ENCODE measurements around the gene PDZRN4.
"Not testable (repeated sequence)": the region's sequence is repeated elsewhere in the genome, so short reads cannot be mapped to it uniquely, and the experiment has no call there.

The PDZRN4 gene

DNA sequence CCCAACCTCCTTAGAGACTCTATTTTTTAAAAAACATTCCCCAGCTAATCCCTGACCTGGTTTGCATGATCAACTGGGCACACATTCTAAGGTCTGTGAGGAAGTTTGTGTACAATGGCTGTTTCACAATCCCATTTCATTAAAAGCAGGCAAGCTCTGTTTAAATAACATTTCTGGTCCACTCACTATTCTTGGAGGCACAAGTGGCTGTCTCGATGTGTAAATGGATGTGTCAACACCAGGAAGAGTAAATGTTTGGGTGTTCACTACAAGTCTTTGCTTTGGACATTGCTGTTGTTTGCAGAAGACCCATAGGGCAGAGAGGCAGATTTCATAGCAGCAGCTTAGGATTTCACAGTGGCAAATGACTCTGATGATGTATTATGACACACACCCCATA is 98.3 kb downstream of the PDZRN4 start:
- ATAC-seq = no peak

DNA sequence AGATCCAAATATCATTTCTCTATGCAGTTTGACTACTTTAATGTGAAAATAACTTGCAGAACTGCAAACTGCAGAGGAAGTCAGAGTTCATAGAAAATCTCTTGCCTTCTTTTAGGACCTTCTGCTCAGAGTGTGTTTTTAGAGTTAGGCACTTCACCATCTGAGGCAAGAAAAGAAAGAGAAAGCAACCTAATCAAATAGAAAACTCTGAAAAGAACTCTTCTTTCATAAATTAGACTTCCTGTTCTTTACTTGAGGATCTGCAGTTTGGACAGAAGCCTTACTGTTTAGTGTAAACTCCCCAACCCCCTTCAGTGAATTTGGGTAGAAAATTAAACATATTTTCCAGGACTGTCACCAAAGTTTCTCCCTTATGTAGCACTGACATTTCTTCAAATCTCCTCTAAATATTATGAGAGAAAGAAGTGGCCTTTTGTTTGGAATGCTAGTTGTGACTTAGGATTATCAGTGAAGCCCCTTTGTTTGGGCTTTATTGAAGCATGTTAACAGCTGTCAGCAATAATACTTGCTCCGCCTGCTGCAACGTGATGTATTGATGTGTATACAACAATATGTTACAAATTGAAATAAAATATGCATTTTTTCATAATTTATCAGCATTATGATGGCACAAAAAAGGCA is 99.5 kb downstream of the PDZRN4 start:
- no peak for ATAC-seq

DNA sequence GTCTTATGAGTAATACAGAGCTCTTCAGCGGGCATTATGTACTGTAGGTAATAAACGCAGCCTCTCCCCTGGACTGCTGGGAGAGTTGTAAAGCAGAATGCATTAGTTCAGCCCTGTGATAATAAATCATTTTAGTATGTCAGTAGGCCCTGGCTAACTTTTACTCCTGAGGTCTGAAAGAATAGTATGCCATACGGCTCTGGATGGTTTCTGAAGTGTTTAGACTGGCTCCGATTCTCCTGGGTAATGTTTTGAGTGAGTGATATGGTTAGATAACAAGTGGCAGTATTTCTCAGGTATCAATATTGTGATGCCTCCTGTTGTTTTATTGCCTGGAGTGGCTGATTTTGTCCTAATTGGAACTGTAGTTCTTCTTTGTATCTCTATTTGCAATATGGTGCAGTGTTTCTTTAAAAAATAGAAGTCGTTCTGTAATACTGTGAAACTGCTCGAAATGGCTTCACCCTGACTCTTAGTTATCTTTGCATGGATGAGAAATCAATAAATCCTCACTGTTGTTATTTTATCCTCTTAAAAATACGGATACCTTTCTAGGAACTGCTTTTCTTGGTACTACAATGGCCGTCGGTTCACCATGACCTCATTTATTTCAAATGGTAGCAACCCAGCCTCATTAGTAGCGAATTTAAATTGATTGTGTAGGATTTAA is 100.2 kb downstream of the PDZRN4 start:
- no peak for ATAC-seq

DNA sequence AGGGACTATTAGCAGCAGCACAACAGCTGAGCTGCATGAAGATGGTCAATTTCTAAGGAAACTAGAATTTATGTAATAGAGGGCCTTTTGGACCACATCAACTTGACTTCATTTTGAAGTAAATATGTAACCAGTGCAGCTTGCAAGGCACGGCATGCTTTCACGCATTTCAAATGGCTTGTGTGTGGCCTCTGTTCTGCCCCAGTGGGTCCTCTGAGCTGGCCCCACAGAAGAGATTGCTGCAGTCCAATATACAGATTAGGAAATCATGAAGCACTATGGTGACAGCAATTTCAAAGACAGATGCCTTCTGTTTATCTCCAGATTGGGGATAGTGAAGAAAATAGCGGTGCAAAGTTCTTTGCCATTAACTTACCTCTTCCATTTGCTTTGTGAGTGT is 101.4 kb downstream of the PDZRN4 start:
- ATAC-seq = no peak

DNA sequence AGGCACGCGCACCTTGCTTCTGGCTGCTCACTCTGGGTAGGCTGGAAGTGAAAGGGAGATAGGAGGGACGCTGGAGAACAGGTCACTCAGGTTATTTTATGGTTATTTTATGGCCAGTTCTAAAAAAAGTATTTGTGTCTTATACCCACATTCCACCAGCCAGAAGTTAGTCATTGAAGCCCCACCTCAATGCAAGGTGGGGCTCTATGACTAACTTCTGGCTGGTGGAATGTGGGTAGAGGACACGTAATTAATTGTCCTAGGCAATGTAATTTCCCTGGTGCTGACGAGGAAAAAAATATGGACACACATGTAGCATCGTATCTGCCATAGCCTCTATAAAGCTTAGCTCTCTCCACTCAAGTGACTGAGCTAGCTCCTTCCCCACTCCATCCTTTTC is 104.9 kb downstream of the PDZRN4 start:
- ATAC-seq = no peak

DNA sequence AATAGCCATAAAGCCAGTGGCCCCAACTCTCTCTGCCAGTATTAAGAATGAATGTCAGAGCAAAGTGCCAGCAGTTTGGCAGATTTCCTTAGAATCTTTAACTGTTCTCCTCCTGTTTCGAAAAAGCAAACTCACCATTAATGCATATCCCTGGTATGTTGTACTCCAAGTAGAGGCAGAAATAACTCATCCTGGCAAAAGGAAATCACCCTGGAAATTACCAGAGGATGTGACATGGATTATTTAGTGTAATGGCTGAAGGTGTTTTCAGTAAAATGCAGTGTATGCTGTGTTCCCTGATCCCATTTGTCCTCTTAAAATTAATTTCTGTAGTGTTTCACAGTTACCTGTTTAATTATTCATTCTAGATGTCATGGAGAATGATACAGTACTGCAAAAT is 105.3 kb downstream of the PDZRN4 start:
- ATAC-seq = no peak

DNA sequence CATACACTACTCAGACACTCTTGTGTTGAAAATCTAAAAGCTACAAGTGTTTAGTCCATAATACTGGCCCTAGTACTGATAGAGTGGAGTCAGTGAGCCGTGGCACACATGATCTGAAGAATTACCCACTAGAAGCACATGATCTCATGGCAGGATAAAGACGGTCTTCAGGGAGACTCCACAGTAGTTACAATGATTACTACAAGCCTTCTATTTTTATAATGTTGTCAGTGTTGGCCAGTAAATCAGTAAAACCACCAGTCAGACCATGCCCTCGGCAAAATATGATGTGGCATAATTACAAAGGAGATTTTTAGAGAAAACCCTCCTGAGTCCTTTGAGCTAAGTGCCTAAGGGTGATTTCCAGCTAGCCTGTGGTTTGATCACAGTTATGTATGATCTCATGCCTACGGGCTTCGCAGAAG is 114.9 kb downstream of the PDZRN4 start:
- no peak for ATAC-seq

DNA sequence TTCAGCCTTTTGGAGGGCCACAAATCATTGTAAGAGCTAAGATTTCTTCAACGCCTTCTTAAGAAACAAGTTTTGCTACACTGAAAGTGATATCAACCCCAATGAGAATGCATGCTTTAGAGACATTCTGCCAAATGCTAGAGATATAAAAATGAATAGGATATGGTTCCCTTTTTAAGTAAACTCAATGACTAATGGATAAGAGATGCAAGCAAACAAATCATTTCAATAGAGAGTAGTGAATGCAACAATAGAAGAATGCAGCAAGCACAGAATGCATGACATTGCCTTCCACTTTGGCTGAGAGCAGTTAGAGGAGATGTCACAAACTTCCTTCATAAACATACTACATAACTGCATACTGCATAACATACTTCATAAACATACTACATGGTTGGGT is 116.4 kb downstream of the PDZRN4 start:
- ATAC-seq = no peak

DNA sequence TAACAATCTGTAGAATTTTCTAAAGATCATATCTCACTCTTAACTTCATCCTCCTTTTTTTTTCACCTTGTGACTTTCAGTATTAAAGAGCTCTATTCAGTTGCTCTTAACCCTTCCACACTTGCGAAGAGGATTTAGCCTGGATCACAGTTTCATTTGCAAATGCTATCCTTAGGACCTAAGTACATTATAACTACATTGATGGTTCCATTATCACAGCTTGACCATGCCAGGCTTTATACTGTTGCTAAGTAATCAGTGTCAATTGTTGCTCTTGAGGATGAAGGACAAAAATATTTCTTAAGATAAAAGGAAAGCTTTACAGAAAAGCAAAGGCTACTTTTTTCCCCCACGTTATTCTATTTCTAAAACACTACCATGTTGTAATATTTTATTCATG is 122.2 kb downstream of the PDZRN4 start:
- no peak for ATAC-seq

DNA sequence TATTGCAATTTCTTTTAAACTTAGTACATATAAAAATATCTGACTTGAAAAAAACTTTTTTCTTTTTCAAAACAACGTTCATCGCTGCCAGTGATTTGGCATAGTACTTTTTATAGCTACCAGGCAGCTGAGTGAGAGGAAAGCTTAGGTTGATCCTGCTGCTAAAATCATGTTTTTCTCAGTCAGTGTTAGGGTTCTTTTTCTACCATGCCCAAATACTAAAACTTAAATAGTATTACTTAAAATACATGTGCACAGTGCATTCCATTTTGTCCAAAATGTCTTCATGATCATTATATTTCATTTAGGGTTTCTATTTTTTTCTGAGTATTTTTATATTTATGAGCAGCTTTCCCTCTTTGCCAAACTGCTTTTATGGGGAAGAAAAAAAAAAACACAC is 123.8 kb downstream of the PDZRN4 start:
- ATAC-seq = no peak

DNA sequence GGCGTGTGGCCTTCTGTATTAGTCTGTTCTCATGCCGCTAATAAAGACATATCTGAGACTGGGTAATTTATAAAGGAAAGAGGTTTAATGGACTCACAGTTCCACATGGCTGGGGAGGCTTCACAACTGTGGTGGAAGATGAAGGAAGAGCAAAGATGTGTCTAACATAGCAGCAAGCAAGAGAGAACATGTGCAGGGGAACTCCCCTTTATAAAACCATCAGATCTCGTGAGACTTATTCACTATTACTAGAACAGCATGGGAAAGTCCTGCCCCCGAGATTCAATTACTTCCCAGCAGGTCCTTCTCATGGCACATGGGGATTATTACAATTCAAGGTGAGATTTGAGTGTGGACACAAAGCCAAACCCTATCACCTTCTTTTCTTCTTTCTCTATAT is 124.3 kb downstream of the PDZRN4 start:
- ATAC-seq = not testable (repeated sequence)

DNA sequence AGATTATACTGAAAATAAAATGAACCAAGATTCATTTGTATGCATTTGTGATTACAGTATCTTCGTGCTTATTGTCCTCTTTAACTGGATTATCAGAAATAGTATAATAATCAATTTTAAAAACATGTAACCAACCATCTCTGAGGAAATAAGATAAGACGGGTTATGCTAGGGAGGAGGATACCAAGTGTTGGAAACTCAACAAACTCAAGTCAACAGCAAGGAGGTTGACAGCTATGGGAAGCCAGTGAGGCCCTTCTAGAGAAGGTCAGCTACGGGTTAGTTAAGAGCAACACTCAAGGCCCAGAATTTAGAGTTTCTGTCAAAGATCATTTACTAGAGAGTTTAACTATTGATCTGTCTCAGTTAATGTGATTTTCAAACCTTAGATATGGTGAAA is 137.2 kb downstream of the PDZRN4 start:
- ATAC-seq = no peak

DNA sequence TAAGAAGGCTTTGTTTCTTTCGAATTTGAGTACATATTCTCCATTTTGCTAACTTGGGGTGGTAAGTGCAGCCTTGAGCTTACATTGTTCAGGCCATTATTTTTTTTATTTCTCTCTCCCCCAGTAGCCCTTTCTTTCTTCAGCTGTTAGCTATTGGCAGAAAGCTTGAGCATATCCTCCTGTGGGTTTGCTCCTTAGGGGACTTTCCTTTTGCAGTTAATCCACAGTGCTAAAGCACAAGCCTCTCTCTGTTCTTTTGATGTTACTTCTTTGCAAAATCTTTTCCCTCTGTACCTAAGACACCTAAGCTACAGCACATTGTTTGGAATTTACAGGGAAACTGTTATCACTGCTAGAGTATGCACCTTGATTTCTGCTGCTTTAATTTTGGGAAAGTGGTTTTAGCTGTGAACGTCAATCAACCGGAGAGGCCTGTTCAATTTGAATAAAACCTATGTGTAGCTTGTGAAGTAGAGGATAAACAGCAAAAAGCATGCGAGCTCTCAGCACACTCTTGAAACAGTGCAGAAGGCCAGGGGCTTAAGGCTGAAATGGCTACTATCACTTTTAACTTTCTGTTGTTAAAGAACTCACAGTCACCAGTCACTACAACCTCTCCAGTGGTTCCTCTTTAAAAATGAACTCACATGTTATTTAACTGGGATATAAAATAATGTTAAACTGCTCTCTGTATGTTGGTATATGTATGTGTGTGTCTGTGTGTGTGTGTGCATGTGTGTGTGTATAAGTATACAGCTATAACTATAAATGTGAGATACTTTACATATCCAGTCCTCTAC is 139.2 kb downstream of the PDZRN4 start:
- no peak for ATAC-seq

DNA sequence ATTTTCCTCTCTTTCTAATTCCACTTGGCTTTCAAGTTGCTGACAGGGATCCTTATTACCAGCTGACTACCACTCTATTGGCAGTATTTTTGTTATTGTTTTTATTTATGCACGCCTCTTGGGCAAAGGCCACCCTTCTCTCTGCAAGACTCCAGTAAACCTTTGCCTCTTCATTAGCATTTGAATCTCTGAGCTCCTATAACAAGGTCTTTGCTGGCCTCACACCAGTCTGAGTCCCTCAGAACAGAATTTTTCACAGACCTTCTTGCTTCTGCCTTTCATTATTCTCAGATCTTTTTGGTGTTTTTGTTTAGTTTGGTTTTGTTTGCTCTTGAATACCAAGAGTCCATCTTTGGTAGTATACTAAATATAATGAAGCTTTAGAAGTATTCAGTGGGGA is 145.9 kb downstream of the PDZRN4 start:
- no peak for ATAC-seq

DNA sequence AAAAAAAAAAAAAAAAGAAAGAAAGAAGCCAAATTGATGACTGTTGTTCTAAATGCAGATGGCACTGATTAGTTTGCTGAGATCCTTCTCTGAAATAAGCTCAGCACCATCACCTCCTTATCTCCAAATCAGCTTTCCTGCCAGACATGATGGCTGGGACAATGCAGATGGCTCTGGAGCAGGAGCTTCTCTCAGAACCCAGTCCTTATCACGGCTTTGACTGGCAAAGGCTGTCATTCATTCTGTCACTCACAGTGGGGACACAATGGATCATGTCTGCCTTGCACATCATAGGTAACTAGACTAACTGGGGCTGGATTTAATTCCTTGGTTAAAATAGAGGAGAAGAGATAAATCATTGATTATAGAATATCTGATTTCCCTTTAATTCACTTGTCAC is 146.3 kb downstream of the PDZRN4 start:
- no peak for ATAC-seq

DNA sequence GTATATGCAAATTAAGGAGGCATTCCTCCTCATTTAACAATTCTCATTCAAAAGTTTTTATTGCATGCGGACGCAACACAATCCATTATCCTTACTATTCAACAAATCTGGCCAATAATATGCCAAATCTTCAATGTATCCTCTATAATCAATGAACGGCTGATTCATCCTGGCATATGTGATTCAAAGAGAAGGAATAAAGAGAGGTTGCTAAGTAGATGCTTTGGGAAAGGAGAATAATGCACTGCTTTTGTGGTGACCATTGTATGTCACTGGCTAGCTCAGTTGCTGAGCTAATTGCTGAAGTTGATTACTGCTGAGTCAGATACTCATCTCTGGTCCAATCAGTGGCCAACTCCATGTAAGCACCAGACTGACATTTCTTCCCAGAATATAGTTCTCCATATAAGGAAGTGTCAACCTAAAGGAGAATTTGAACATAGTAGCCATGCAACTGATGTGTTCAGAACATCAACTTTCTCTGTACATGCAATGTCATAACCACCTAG is 148.0 kb downstream of the PDZRN4 start:
- no peak for ATAC-seq

DNA sequence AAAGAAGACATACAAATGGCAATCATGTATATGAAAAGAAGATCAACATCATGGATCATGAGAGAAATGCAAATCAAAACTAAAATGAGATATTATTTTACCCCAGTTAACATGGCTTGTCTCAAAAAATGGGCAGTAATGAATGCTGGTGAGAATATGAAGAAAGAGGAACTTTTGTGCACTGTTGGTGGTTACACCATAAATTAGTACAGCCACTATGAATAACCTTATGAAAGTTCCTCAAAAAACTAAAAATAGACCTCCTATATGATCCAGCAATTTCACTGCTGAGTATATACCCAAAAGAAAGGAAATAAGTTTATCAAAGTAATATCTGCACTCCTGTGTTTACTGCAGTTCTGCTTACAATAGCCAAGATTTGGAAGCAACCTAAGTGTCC is 151.7 kb downstream of the PDZRN4 start:
- no peak for ATAC-seq

DNA sequence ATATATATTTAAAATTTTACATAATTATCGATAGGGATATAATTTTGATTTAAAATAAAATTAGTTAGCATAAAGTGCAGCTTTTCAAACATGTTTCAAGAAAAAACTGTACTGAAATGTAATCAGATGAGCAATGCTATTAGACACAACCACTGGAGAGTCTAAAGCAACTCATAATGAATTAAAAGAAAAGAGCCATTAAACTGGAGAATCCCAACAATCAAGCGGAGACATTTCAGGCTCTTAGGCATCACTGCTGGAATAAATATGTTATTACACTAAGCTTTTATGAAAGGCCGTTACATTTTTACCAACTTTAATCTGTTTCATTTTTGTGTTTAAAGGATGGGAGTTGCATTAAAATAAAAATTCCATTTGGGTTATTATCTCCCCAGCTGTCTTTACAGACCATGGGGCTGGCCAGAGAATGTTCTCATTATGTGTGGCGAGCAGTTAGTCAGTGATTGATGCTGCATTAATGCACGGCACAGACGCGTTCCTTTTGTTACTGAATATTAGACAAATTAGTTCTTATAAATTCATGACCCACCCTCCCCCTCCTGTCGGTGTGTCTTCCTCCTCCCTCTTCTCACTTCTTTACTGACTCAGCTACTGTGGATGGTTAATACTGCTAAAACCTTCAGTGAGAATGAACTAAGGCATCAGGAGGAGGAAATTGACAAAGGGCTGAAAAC is 156.8 kb downstream of the PDZRN4 start:
- no peak for ATAC-seq

DNA sequence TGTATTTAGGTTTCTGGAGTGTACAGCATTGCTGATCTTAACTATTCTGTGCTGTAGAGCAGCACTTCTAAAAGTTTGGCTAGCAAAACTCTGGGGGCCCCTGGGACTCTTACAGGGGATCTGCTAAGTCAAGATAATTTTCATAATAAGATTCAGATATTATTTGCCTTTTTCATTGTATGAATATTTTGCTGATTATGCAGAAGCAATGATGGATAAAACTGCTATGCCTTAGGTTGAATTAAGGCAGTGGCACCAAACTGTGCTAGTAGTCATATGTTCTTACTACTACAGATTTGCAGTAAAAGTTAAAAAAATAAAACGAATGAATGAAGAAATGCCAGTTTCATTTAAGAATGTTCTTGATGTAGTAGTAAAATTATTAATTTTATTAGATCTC is 160.1 kb downstream of the PDZRN4 start:
- no peak for ATAC-seq

DNA sequence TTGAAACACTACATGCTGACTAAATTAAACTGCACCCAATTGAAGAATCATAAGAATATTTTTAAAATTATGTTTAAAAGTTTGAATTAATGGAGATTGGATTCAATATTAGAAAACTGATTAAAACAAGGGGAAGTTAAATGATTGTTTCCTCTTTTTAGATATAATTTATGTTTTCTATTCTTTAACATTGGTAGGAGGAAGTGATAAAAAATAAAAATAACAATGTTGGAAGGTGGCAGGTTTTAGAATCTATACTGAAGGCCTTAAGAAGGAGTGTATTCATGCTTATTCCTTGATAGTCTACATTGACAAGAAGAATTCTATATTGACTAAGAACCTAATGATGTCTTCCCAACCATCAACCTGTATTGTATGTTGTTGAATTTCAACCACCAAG is 168.1 kb downstream of the PDZRN4 start:
- no peak for ATAC-seq

DNA sequence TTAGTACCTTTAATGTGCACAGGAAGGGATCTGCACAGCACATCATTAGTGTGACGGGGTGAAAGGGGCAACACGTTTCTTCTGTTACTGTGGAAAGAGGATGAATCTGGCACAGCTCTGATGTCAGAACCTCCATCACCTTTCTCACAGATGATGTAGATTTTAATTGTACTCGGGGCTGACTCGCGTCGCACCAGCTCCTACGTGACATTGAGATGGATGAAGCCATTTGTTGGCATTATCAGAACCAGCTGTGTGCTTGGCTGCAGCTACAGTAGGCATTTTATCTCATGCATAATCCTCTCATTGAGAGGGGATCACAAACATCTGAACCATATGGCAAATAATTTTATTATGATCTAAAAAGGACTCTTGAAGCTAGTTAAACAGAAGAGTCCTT is 173.6 kb downstream of the PDZRN4 start:
- ATAC-seq = no peak

DNA sequence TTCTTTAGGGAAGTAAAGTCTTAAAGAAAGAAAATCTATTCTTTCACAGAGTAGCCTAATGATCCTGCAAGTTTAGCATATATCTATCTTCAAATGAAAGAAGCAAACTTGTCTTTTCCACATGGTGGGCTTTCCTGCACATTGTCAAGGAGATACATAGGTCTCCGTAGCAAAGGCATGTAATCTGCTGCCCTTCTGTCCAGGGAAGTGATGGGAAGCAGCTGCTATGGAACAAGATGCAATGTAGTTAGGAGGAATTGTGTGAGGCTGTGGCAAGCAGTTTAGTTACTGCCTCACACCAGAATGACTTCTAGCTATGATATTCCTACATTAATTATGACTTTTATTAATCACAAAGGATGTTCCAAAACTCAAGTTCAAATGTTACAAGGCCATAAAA is 174.4 kb downstream of the PDZRN4 start:
- ATAC-seq = no peak

DNA sequence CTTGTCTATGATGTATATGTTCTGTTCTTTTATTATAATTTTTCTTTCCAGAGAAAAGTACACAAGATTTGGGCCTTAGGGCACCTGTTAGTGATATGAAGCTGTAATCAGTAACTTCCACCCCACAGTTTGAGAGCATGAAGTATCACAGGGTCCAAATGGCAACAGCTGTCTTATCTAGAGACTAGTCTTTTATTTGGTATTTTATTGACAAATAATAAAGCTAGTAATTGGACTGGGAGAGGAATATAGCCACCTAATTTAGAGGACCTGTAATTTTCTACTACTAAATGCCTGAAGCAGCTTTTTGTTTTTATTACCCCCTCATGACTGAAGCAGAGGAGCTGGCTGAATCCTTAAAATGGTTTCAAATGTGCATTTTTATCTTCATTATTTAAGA is 174.8 kb downstream of the PDZRN4 start:
- no peak for ATAC-seq

All from activated CD4-positive, CD25-positive, alpha-beta regulatory T cell treated with anti-CD3 and anti-CD28 coated beads, Interleukin-2, amount 50 U/mL, for 24 hours (primary cell).